Neural cell (in vitro differentiated cells): ENCODE results near the gene NHLRC4.

ENCODE experiments used
- CTCF ChIP-seq: fragments of 450-650 bp; IDR thresholded peaks from 2 replicates; pipeline ENCODE4 v1.5.1; 2014; ENCODE audit warnings: antibody characterized with exemption, mild to moderate bottlenecking, moderate library complexity; ENCODE audit not compliant: poor library complexity, severe bottlenecking
- EZH2 ChIP-seq: fragments of 200-600, 300-800 bp; shearing (Covaris generic), sonication (generic); IDR thresholded peaks from 2 replicates; pipeline ENCODE4 v1.6.1; 2014; ENCODE audit warnings: antibody characterized with exemption, low read length, borderline replicate concordance, mild to moderate bottlenecking; ENCODE audit not compliant: insufficient read depth, poor library complexity, severe bottlenecking
- POLR2AphosphoS5 ChIP-seq: IDR thresholded peaks from 2 replicates; pipeline ENCODE4 v1.6.1; 2012
- RAD21 ChIP-seq: fragments of 450-650 bp; conservative IDR thresholded peaks from 2 replicates; pipeline ENCODE4 v1.6.1; 2014; ENCODE audit warnings: antibody characterized with exemption, mild to moderate bottlenecking, moderate library complexity

DNA sequence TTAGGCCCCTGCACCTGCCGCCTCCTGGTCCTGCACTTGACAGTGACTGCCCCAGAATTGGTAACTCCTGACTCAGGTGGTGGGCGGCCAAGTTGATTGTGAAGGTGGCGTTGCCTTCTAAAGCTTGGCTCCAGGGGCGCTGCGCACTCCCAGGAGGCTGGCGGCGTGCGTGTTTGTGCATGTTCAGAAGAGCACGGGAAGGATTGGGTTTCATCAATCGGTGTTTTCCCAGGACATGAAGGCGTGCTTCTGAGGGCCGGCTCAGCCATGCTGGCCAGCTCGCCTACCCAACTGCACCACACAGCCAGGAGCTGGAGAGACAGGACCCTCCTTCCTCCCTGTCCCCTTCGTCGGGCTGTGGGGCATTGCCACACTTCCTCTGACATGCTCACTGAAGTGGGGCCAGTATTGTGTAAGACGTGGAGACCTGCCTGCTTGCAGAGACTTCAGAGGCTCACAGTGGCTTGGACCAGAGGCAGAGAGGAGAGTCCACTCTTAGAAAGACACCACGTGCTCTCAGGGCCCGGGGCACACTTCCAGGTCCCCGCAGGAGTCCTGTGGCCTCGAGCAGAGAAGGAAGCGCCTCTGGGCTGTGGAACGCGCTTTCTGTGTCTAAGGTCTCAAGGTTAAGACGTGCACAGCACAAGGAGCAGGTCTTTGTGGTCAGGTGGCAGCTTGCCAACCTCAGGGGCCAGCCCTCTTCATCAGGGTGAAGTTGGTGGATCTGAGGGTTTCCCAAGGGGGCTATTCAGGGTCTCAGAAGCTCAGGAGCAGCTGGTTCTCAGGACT is 25.9 kb downstream of the NHLRC4 start:
- TF ChIP-seq EZH2 (no peak), CTCF (no peak), RAD21 (no peak), POLR2AphosphoS5 (no peak)
